ENCODE data around the gene TBL1X.
A peak's percentile ranks its signal among the peaks of the same experiment; 100 is the strongest.

The TBL1X gene

GRCh38 chrX:9708923-9709553, 244.2 kb downstream of the TBL1X start:
- H3K4me3 ChIP-seq (ENCODE audit: low read length), result no peak overlapping the region
- DNase-seq (ENCODE audit: low read depth, low spot score), result peak; percentile 75

DNA sequence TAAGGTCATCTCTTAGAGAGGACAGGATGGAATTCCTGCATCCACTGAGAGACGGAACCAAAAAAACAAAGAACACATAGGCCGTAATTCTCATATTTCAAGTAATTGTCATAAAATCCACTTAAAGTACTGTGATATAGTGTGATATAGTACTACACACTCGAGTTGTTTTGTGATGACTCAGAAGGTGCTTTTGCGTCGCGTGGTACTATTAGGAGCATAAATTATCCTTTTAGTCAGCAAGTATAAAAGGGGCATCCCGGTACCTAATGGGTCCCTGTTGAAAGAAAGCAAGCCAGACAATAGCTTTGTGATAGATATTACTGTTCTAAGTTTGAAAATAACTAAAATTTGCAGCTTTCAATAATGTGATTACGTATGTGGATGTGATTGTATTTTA, 245.5 kb downstream of the TBL1X start:
- DNase-seq (ENCODE audit: low read depth, low spot score), result no peak
- H3K4me3 ChIP-seq (ENCODE audit: low read length), result no peak overlapping the region

DNA sequence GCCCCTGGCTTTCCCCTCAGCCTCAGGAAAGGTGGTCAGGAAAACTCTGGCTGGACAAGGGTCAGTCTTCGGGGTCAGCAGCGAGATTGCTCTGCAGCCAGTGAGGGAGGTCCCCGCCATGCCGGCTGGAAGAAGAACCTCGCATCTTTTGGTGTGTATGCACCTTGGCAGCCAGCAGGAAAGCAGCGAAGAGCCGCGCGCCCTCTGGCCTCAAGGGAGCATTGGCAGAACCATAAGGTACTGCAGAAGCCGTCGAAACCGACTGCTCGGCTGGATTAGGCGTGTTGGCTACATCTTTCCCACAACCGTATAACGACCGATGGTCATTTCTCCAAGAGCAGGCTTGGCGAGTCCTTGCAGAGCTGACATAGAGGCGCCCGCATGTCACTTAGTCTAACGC, 252.5 kb downstream of the TBL1X start:
- no peak for DNase-seq (ENCODE audit: low read depth, low spot score)
- H3K4me3 ChIP-seq (ENCODE audit: low read length), result no peak overlapping the region

DNA sequence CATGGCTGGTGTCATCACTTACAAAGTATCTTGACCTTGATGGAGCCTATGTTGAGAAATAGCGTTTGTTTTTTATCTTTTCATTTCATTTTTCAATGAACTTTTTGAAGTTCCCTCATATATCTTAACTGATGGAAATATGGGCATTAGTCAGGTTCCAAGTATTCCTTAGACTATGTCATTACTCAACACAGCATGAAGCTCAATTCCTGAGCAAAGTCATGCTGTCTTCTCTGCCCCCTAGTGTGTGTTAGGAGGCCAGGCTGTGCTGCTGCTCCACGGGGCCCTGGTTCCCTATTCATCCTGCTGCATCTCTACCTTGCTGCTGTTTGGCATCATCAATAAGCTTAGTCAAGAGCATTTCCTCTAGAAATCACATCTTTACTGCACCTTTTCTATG, 259.9 kb downstream of the TBL1X start:
- no peak for DNase-seq (ENCODE audit: low read depth, low spot score)
- no peak overlapping the region for H3K4me3 ChIP-seq (ENCODE audit: low read length)

DNA sequence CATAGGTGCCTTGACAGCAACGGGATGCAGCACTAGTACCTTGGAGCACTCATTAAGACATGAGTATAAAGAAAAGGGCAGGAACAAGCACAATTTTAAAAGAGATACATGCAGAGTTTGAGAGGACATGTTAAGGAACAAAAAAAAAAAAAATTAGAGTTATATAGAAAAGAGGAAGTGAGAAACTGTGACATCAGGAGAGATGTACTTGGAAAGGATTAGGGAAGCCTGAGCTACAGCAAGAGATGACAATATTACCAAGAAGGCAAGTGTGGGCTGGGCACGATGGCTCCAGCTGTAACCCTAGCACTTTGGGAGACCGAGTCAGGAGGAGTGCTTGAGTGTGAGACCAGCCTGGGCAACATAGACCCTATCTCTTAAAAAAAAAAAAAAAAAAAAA, 263.4 kb downstream of the TBL1X start:
- H3K4me3 ChIP-seq (ENCODE audit: low read length), result no peak overlapping the region
- no peak for DNase-seq (ENCODE audit: low read depth, low spot score)

DNA sequence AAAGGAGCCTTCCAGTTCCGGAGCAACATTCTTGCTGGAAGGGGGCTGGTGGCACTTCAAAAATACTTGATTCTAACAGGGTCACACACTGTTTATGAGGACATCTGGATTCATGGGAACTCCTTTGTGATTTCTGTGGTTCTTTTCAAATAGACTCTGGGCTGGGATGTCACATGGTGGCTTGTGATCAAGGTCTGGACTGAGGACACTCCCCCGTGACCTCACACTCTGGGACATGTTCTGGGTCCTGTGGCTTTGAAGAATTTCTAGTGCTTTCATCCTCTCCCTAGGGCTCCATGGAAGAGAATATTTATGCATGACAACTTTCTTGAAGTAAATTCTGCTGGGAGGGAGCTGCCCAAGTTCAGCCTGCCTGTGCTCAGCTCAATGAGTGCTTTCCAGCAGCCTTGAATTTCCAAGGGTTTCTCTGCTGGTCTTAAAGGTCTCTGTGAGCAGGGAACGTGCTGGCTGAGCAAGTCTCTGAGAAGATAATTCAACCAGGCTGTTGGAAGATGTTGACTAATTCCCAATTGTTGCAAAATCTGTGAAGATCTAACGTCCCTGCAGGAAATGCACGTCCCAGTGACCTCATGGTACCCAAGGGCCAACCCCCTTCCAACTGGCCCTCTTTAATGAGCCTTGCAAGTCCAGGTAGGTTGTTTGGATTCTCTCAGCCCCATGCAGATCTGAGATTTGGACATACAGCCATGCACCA, 264.5 kb downstream of the TBL1X start:
- no peak for DNase-seq (ENCODE audit: low read depth, low spot score)
- no peak overlapping the region for H3K4me3 ChIP-seq (ENCODE audit: low read length)

DNA sequence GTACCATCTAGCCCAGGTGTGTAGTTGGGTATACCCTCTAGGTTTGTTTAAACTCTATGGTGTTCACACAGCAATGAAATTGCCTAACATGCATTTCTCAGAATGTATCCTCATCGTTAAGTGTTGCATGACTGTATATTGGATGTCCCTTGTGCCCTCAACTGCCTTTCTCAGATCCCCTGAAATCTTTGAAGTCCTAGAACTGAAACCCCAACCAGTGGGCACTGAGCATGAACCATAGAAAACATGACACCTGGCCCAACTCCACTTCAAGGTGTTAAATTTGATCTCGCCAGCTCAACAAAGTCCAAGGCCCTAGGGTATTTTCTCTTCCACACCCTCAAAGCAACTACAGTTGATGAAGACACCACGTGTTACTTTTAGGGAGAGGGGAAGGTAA, 265.2 kb downstream of the TBL1X start:
- no peak overlapping the region for H3K4me3 ChIP-seq (ENCODE audit: low read length)

DNA sequence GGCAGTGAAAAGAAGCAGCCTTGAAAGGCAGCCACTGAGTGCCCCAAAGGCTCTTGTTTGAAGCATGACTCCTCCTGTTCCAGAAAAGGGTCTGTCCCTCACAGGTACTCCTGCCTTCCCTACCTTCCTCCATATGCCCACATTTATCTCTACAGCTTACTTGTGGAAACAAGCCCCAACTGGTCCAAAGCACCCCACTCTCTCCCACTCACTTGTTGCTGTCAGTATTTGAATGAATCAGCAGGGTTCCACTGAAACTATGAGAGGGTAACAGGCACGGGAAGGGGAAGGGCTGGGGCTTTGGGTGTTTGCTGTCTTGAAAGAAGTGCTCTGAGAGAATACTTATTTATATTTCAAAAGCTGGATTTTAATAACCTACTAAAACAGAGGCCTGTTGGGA, 265.9 kb downstream of the TBL1X start:
- no peak overlapping the region for H3K4me3 ChIP-seq (ENCODE audit: low read length)
- DNase-seq (ENCODE audit: low read depth, low spot score), result no peak

More for the DNA sequence above, 265.2 kb downstream of the TBL1X start:
- no peak for DNase-seq (ENCODE audit: low read depth, low spot score)

- DNase-seq (ENCODE audit: low read depth, low spot score), result no peak
- no peak overlapping the region for H3K4me3 ChIP-seq (ENCODE audit: low read length)
Measured at GRCh38 chrX:9737363-9737762, 272.5 kb downstream of the TBL1X start.

DNA sequence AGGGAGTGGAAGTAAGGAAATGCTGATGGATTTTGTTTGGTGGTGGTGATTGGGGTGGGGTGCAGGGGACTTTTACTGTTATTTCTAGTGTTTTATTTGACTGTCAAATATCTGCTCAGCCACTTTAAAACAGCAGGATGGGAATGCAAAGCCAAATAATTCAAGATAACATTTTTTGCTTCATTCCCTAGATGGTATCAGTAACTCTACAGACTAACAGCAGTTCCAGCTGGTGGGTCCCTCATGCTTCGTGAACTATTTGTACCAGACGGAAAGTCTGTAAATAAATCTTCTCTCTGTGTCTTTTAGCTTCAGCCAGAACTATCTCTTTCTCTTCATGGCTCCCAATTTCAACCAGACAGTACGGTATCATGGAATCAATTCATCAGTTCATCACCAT, 273.3 kb downstream of the TBL1X start:
- no peak for DNase-seq (ENCODE audit: low read depth, low spot score)
- no peak overlapping the region for H3K4me3 ChIP-seq (ENCODE audit: low read length)

- DNase-seq (ENCODE audit: low read depth, low spot score), result no peak
Measured at GRCh38 chrX:9739130-9739529, 274.3 kb downstream of the TBL1X start.

GRCh38 chrX:9745417-9746115, 280.7 kb downstream of the TBL1X start:
- H3K4me3 ChIP-seq (ENCODE audit: low read length), result no peak overlapping the region
- peak; percentile 20 for DNase-seq (ENCODE audit: low read depth, low spot score)

More at GRCh38 chrX:9739130-9739529, 274.3 kb downstream of the TBL1X start:
- no peak overlapping the region for H3K4me3 ChIP-seq (ENCODE audit: low read length)

- no peak overlapping the region for H3K4me3 ChIP-seq (ENCODE audit: low read length)
- DNase-seq (ENCODE audit: low read depth, low spot score), result no peak
Measured at GRCh38 chrX:9746148-9746888, 281.5 kb downstream of the TBL1X start.

DNA sequence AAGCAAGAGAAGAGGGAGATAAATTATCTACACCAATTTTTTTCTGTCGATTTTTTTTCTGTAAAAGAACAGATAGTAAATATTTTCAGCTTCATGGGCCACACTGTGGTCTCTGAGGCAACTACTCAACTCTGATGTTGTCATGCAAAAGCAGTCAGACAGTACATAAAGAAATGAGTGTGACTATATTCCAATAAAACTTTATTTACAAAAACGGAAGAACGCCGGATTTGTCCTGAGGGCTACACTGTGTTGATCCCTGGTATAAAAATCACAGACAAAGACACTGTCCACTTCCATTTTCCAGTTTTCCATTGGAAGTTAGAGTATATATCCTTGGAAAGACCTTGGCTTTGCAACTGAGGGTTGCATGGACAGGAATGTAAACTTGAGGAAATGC, 282.8 kb downstream of the TBL1X start:
- H3K4me3 ChIP-seq (ENCODE audit: low read length), result no peak overlapping the region
- no peak for DNase-seq (ENCODE audit: low read depth, low spot score)

- no peak overlapping the region for H3K4me3 ChIP-seq (ENCODE audit: low read length)
- no peak for DNase-seq (ENCODE audit: low read depth, low spot score)
Measured at GRCh38 chrX:9749146-9749692, 284.4 kb downstream of the TBL1X start.

GRCh38 chrX:9757366-9757765, 292.5 kb downstream of the TBL1X start:
- no peak overlapping the region for H3K4me3 ChIP-seq (ENCODE audit: low read length)

DNA sequence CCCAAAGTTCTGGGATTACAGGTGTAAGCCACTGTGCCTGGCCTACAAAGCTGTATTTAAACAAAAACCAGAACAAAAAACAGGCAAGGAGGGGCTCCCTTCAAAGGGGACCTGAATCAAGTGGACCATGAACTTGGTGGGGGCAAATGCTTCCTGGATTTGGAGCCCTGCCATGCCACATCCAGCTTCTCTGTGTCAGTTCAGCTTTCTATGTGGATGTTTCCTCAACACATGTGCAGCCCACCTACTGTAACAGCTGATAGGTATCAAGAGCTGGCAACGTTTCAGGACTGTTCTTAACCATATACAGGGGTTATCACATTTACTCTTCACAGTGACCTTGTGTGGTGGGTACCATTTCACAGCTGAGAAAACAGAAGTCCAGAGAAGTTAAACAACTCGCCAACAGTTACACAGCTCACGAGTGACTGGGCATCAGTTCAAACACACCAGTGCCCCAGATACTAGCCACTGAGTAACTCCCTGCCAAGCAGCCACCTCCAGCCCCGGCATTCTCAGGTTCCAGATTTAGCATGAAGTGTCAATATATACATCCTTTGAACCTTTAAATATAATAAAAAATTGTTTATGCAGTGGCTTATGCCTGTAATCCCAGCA, 293.3 kb downstream of the TBL1X start:
- no peak for DNase-seq (ENCODE audit: low read depth, low spot score)
- H3K4me3 ChIP-seq (ENCODE audit: low read length), result no peak overlapping the region

More at GRCh38 chrX:9757366-9757765, 292.5 kb downstream of the TBL1X start:
- no peak for DNase-seq (ENCODE audit: low read depth, low spot score)

GRCh38 chrX:9759337-9759736, 294.5 kb downstream of the TBL1X start:
- no peak overlapping the region for H3K4me3 ChIP-seq (ENCODE audit: low read length)
- no peak for DNase-seq (ENCODE audit: low read depth, low spot score)
